ENCODE measurements around the gene PSMB7.

DNA sequence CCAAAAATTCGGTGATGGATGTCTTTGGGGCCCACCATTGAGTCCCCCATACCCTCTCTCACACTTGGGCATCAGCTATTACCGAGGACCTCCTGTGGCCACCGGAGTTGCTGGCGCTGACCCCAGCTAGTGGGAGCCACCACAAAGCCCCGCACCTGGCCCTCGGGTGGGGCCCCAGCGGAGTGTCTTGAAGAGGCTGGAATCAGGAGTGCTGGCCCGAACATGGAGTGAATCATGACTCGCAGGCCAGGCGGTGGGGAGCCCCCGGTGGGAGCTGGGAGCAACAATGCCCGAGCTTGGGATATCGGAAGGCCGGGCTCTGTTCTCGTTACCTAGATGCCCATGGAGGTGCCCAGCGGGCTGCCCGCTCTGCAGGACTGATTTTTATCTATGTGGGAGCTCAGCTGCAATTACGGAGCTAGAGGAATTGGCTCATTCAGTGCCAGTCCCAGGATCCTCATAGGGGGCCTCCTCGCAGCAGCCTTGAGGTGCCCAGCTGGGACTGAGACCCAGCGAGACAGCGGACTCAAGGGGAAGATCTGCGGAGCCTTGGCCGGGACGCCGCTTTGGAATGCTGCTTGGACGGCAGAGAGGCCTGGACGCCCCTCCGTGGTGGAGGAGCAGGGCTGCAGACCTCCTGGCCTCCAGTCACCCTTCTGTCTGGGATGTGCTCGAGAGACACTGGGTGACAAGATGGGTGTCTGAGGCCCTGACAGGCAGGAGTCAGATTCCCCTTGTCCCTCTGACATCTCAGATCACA, 70.8 kb downstream of the PSMB7 start:
- TF ChIP-seq, protein P1, sequence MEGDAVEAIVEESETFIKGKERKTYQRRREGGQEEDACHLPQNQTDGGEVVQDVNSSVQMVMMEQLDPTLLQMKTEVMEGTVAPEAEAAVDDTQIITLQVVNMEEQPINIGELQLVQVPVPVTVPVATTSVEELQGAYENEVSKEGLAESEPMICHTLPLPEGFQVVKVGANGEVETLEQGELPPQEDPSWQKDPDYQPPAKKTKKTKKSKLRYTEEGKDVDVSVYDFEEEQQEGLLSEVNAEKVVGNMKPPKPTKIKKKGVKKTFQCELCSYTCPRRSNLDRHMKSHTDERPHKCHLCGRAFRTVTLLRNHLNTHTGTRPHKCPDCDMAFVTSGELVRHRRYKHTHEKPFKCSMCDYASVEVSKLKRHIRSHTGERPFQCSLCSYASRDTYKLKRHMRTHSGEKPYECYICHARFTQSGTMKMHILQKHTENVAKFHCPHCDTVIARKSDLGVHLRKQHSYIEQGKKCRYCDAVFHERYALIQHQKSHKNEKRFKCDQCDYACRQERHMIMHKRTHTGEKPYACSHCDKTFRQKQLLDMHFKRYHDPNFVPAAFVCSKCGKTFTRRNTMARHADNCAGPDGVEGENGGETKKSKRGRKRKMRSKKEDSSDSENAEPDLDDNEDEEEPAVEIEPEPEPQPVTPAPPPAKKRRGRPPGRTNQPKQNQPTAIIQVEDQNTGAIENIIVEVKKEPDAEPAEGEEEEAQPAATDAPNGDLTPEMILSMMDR (IDR thresholded peaks at IDR 0.05) = no peak
- TF ChIP-seq POLR2AphosphoS5 (IDR thresholded peaks at IDR 0.05) (no peak), EP300 (IDR thresholded peaks at IDR 0.05) (no peak)
